Heart left ventricle (tissue), 16 donors: ENCODE results near the gene RGS17. TPM values are rescaled to one million over a fixed set of nuclear protein-coding genes. Genes with fewer than 3 reads are reported as not detected.

Experiments used
- ATAC-seq, 4 donors: fragments of 200-7000 bp; cut with Tn5 transposase; one replicate each; pipeline ENCODE4 v1.9.1; 2020 to 2022; ENCODE audit warnings: moderate library complexity in 4 of 4, mild to moderate bottlenecking in 3 of 4, moderate number of reproducible peaks in 1 of 4
- DNase-seq, 5 donors: peaks; one replicate each; pipeline ENCODE4 v3.0.0-alpha.2; 2020
- H3K27ac ChIP-seq, 12 donors: fragments of 200-600 bp; sonication (generic) in 4 of 12; one replicate each; pipeline versions ENCODE4 v1.5.0 to v1.8.0; 2016 to 2022; ENCODE audit warnings: mild to moderate bottlenecking in 2 of 12
- H3K27me3 ChIP-seq, 9 donors: fragments of 200-600 bp; sonication (generic) in 2 of 9; one replicate each; pipeline versions ENCODE4 v1.5.1 to v1.8.0; 2016 to 2022; ENCODE audit warnings: mild to moderate bottlenecking in 3 of 9
- H3K36me3 ChIP-seq, 9 donors: fragments of 200-600 bp; sonication (generic) in 2 of 9; one replicate each; pipeline versions ENCODE4 v1.5.0 to v1.8.0; 2018 to 2022; ENCODE audit warnings: mild to moderate bottlenecking in 2 of 9
- H3K4me1 ChIP-seq, 12 donors: fragments of 200-600 bp; sonication (generic) in 4 of 12; one replicate each; pipeline versions ENCODE4 v1.5.0 to v1.8.0; 2016 to 2022; ENCODE audit warnings: mild to moderate bottlenecking in 3 of 12
- H3K4me3 ChIP-seq, 12 donors: fragments of 200-600 bp; sonication (generic) in 4 of 12; one replicate each; pipeline versions ENCODE4 v1.5.0 to v1.8.0; 2017 to 2022; ENCODE audit warnings: mild to moderate bottlenecking in 9 of 12, moderate library complexity in 4 of 12
- H3K9me3 ChIP-seq, 12 donors: fragments of 200-600 bp; sonication (generic) in 4 of 12; one replicate each; pipeline versions ENCODE4 v1.5.0 to v1.8.0; 2016 to 2022; ENCODE audit warnings: mild to moderate bottlenecking in 1 of 12
- POLR2A ChIP-seq, 2 donors: fragments of 450-650 bp; IDR thresholded peaks; one replicate each; pipeline ENCODE4 v1.6.1; 2017; ENCODE audit warnings: antibody characterized with exemption in 2 of 2, mild to moderate bottlenecking in 2 of 2, moderate library complexity in 2 of 2
- WGBS, 4 donors: extraction: QIAGEN DNeasy Blood & Tissue Kit in 2 of 4; methylation state at CpG; one replicate each; pipeline versions ENCODE4 v1.1.5 to v1.1.7; 2013 to 2018; 5-methylcytosine and 5-hydroxymethylcytosine counted together
- intact Hi-C, 10 donors: fragments of 100-400 bp; cut with DNase I; formaldehyde crosslinking; loops; one replicate each; pipeline versions ENCODE4 v1.11.1 to v1.14.2; 2022
- polyA plus RNA-seq, 2 donors: library from polyadenylated mRNA; stranded (reverse); fragments of 200-250 nt; gene quantifications; one replicate each; pipeline ENCODE4 v1.2.3, GENCODE V29; 2013
- total RNA-seq, 9 donors: library from RNA; depleted of rRNA in 2 of 9; stranded (reverse); fragments of >200 nt in 2 of 9; fragmentation: NEBNext Ultra II Directional in 3 of 9; extraction: Animal tissue kit (Norgen Biotek cat#: 25700) in 3 of 9; gene quantifications; one replicate each; pipeline versions ENCODE4 v1.1.0 to v1.2.4, GENCODE V29; 2016 to 2023
- TF ChIP-seq, protein P1 (sequence below), 12 donors: fragments of 200-600 bp; sonication (generic) in 4 of 12; IDR thresholded peaks; one replicate each; pipeline versions ENCODE4 v1.5.0 to v1.8.0; 2018 to 2022; ENCODE audit warnings: antibody characterized with exemption in 12 of 12, mild to moderate bottlenecking in 5 of 12
- donor health status: ischemic (EF 13 %, LVEDD 7.1; RV severe dilation, severe dysfunction).
- donor health status: healthy with polysubstance abuse.
- donor health status: DM: no; HTN: yes; CAD: no.
- donor health status: DM: no; HTN: no; CAD: no.
- donor health status: ischemic (EF 25% LVEDD 6.9; RV normal size, moderate dysfunction).
- donor health status: ischemic (EF 25% LVEDD 5.7; RV mildly dilated, moderate dysfunction).
- donor health status: healthy.
- donor health status: DM: yes; HTN: yes; CAD: no.
- donor health status: ischemic (EF 35%, LVEDD 5.7; RV mildly dilated, moderate dysfunction).
- donor health status: nonischemic (EF 11% LVEDD 7.7; RV severe dilation, severe dysfunction).
- donor health status: DM: yes; HTN: yes; CAD: no.
- donor health status: PGD.
- donor health status: ischemic (EF 29% LVEDD 5.4; RV normal size, mild dysfunction).
- donor health status: nonischemic (EF 23%, LVEDD 6.1; RV moderate dilation, normal function).

The RGS17 gene
- total and polyA plus RNA-seq, 11 donors = under 0.01 to 0.53 (median 0.19) TPM; not detected in 1

DNA sequence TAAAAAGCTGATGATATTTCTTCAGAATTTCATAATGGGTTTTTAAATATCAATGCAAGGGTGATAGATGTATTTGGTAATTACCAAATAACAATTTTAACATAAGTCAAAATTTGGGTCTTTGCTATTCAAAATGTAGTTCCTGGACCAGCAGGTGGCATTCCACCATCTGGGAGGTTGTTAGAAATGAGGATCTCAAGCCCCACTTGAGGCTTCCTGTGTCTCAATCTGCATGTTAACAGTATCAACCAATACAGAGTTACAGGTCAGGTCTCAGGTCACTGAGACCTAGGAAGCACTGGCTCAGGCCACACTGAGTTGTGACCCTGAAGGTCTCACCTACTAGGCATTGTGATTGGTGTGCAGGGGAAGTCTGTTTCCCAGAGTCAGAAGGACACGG, 71.3 kb downstream of the RGS17 start:
- H3K27ac ChIP-seq = no peak overlapping the region
- ATAC-seq (no peak), DNase-seq (no peak)
- H3K36me3 ChIP-seq = no peaks in the 10 kb centered on the region
- H3K4me3 ChIP-seq = no peak overlapping the region
- peaks cover 0 to 18% (median 5%) of the 10 kb centered on the region in 12 donors for H3K9me3 ChIP-seq
- H3K4me1 ChIP-seq = no peaks in the 10 kb centered on the region
- WGBS, 4 donors = 69 to 94% (median 89%) methylated on average over 1 of the region's 1 CpG
- TF ChIP-seq POLR2A (IDR thresholded peaks at IDR 0.05) = no peak
- TF ChIP-seq, protein P1, sequence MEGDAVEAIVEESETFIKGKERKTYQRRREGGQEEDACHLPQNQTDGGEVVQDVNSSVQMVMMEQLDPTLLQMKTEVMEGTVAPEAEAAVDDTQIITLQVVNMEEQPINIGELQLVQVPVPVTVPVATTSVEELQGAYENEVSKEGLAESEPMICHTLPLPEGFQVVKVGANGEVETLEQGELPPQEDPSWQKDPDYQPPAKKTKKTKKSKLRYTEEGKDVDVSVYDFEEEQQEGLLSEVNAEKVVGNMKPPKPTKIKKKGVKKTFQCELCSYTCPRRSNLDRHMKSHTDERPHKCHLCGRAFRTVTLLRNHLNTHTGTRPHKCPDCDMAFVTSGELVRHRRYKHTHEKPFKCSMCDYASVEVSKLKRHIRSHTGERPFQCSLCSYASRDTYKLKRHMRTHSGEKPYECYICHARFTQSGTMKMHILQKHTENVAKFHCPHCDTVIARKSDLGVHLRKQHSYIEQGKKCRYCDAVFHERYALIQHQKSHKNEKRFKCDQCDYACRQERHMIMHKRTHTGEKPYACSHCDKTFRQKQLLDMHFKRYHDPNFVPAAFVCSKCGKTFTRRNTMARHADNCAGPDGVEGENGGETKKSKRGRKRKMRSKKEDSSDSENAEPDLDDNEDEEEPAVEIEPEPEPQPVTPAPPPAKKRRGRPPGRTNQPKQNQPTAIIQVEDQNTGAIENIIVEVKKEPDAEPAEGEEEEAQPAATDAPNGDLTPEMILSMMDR (IDR thresholded peaks at IDR 0.05) = peak in 2 of 12 donors; percentile 6 to 11
- H3K27me3 ChIP-seq = no peaks in the 10 kb centered on the region
- intact Hi-C loops = no loop called here

GRCh38 chr6:153059311-153059710, 71.8 kb downstream of the RGS17 start:
- no peak overlapping the region for H3K27ac ChIP-seq
- ATAC-seq = no peak
- no peak overlapping the region for H3K4me3 ChIP-seq
- peaks cover 0 to 15% (median 5%) of the 10 kb centered on the region in 12 donors for H3K9me3 ChIP-seq
- H3K4me1 ChIP-seq = no peaks in the 10 kb centered on the region
- H3K36me3 ChIP-seq = no peaks in the 10 kb centered on the region
- no peak for DNase-seq
- no peak for TF ChIP-seq POLR2A (IDR thresholded peaks at IDR 0.05)
- TF ChIP-seq, protein P1 (IDR thresholded peaks at IDR 0.05) = no peak
- H3K27me3 ChIP-seq = no peaks in the 10 kb centered on the region
- intact Hi-C loops = no loop called here

DNA sequence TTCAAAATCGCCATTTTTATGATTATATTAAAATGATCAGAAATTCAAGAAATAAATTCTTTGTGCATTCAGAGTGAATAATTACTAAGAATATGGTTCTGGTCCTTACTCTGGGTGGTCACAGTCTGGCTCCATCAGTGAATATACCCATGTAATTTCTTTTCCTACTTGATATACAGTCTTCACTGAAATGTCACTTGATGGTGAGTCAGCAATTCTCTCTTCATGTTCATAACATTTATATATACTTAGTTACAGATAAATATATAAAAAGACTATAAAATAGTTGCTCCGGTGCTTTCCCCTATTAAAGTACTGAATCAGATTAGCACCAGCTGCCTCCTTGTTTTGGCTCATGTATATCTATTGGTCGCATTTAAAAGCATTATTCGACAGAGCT, 72.2 kb downstream of the RGS17 start:
- Histone ChIP-seq H3K4me1 (no peaks in the 10 kb centered on the region), H3K9me3 (peaks cover 0 to 12% (median 5%) of the 10 kb centered on the region in 12 donors), H3K4me3 (no peak overlapping the region), H3K36me3 (no peaks in the 10 kb centered on the region), H3K27me3 (no peaks in the 10 kb centered on the region), H3K27ac (no peak overlapping the region)
- TF ChIP-seq, protein P1 (IDR thresholded peaks at IDR 0.05) = no peak
- TF ChIP-seq POLR2A (IDR thresholded peaks at IDR 0.05) = no peak
- DNase-seq (no peak), ATAC-seq (no peak)
- intact Hi-C loops = no loop called here
- 62 to 74% (median 64%) methylated on average over 4 of the region's 4 CpGs for WGBS, 4 donors

DNA sequence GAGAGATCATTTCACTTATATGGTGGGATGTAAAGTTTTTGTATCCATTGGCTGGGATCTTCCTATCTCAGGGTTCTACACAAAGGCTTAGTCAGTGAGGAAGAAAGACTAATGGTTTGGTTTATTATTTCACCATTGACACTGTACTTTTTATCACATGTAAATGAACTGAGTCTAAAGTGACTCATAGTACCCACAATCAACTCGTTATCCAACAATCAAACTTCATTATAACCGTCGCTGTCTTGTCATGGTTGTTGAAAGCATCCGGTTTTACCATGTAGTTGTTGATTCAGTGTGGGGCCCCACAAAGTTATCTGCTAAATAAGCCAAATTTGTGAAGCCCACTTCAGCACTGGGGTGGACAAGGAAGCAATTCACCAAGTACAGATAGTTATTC, 72.8 kb downstream of the RGS17 start:
- intact Hi-C loops = no loop called here

More for the DNA sequence above, 72.8 kb downstream of the RGS17 start:
- Histone ChIP-seq H3K4me3 (no peak overlapping the region), H3K36me3 (no peaks in the 10 kb centered on the region), H3K27me3 (no peaks in the 10 kb centered on the region), H3K4me1 (no peaks in the 10 kb centered on the region), H3K27ac (no peak overlapping the region), H3K9me3 (peaks cover 0 to 7% (median under 1%) of the 10 kb centered on the region in 12 donors)
- TF ChIP-seq, protein P1 (IDR thresholded peaks at IDR 0.05) = no peak
- no peak for TF ChIP-seq POLR2A (IDR thresholded peaks at IDR 0.05)
- no peak for ATAC-seq
- 36 to 78% (median 53%) methylated on average over 4 of the region's 4 CpGs for WGBS, 4 donors
- no peak for DNase-seq
